WI38 (cell line): ENCODE results near the gene TACO1.

Experiments
- H3K4me3 ChIP-seq: 2 replicates; pipeline ENCODE4 v1.5.1; 2011; ENCODE audit warnings: low read depth, mild to moderate bottlenecking, control low read depth, low read length
- CTCF ChIP-seq: IDR thresholded peaks from 2 replicates; pipeline ENCODE4 v1.5.1; 2012; ENCODE audit warnings: low read depth, mild to moderate bottlenecking, control low read depth, low read length

Gene TACO1

DNA sequence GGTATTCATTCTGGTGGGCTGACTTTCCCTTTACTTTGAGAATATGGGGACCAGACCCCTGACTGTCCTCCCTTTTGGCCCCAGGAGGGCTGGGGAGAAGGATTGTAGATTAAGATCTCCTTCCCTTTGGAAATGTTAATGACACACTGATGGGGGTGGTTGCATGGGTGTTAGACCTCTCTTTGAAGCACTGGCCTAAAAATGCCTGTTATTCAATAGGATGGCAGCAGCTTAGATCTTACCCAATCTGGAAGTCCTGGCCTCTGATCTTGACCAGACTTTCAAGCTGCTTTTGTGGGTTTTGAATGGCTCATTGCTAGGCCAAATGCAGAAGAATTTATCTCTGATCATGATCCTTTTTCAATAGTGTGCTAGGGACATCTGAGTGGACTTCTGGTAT lies 47.2 kb downstream of the TACO1 start:
- H3K4me3 ChIP-seq = no peak overlapping the region
- no peak for TF ChIP-seq CTCF

DNA sequence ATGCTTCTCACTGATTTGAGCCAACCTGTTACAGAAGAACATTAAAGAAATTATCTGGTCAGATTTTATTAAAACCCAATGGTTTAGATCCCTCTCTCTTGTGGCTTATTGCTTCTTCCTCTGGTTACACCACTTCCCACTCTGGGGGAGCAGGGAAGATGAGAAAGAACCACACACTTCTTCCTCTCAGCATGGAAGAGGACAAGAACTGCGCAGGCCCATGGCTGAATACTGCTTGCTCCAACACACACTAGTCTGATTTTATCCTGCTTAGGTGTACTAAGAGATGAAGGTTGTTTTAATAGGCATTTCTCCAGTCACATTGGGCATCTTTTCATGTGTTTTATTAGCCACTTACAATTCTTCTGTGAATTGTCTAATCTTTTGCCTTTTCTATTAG lies 49.1 kb downstream of the TACO1 start:
- no peak for TF ChIP-seq CTCF
- H3K4me3 ChIP-seq = no peak overlapping the region

DNA sequence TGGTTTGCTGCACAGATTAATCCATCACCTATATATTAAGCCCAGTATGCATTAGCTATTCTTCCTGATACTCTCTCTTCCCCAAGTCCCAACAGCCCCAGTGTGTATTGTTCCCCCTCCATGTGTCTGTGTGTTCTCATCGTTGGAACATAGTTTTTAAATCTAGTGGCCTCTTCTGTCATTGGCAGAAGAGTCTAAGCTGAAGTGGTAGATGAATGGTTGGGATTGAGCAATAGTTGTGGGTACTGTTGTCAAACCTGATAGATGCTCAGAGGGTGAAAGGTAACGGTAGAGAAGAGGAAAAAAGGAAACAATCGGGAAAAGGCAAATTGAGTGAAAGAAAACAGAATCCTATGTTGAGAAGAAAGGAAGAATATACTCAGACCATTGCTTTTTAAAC lies 51.4 kb downstream of the TACO1 start:
- no peak for TF ChIP-seq CTCF
- no peak overlapping the region for H3K4me3 ChIP-seq

DNA sequence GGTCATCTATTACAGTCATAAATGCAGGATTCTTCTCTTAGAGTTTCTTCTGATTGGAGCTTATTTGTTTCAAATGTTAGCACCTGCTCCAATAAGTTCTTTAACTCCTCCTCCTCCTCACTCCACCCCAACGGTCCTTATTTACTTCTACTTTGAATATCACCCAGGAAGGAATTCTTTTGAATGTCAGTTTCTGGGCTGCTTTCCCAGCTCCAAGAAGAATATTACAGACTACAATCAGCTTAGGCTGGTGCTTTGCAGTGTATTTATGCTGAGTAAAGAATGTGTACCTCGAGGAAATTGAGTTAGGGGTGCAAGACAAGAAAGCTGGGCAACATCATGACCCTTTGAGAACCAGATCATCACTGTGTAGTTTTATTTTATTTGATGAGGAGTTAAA lies 52.4 kb downstream of the TACO1 start:
- TF ChIP-seq CTCF = no peak
- no peak overlapping the region for H3K4me3 ChIP-seq

GRCh38 chr17:63657786-63658185 lies 57.1 kb downstream of the TACO1 start:
- H3K4me3 ChIP-seq = no peak overlapping the region
- no peak for TF ChIP-seq CTCF
